HG03066 (cell line): ENCODE data around the gene ATG9B.
A peak's percentile ranks its signal among the peaks of the same experiment; 100 is the strongest.
"Not testable (repeated sequence)": the region's sequence is repeated elsewhere in the genome, so short reads cannot be mapped to it uniquely, and the experiment has no call there.

Experiments used
- ATAC-seq: cut with Tn5 transposase; IDR thresholded peaks from one replicate; pipeline ENCODE4 v1.9.1; 2021; ENCODE audit warnings: low read depth; ENCODE audit not compliant: unreplicated experiment

ATG9B gene

DNA sequence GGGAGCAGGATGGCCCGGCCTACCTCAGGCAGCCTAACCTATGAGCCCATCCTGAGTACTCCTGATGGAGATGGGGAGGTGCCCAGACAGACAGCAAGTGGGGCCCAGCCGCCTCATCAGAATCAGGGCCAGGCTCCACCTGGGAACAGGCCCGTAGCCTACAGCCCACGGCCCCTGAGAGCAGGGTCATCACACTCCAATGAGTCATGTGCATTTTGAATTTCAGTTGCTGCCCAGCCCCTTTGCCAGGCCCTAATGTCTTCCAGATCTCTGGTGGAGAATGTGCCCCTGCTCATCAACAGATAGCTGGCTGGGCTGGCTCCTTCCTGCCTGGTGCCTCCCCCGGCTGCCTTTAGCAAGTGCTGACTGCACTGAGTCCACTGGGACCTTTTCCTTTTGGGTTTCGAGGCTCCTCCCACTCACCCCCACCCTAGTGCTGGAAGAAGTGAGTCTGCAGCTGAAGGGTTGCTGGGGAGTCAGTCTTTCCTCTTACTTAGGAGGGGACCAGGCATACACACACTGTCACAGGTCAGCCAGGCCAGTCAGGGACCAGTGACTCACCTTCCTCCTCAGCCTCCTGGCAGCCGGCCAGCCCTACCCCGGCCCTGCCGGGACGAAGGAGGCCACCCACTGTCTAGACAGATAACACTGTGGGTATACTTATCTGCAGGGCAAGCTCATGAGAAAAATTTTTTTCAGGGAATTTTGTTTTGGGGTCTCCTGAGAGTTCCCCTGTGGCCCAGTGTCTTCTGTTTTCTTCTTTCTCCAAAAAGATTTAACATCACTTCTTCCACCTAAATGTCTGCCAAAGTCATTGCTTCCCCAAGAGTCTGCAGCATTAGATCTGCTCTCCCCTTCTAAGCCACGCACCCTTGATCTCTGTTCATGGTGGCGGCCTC, 14.9 kb upstream of the ATG9B start:
- peak; percentile 52 for ATAC-seq

DNA sequence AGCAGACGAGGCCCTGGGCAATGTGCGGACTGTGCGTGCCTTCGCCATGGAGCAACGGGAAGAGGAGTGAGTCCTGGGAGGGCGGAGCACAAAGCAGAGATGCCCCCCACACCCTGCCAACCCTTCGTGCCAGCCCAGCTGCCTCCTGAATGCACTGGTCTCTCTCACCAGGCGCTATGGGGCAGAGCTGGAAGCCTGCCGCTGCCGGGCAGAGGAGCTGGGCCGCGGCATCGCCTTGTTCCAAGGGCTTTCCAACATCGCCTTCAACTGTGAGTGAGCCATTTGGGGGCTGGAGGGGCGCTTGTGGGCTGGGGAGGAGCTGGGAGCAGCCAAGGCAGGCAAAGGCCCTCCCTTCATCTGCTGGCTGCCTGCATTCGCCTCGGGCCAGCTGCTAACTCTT, 11.6 kb upstream of the ATG9B start:
- ATAC-seq = no peak

- ATAC-seq = no peak
These were observed 10.9 kb upstream of the ATG9B start for GRCh38 chr7:151035026-151035717.

DNA sequence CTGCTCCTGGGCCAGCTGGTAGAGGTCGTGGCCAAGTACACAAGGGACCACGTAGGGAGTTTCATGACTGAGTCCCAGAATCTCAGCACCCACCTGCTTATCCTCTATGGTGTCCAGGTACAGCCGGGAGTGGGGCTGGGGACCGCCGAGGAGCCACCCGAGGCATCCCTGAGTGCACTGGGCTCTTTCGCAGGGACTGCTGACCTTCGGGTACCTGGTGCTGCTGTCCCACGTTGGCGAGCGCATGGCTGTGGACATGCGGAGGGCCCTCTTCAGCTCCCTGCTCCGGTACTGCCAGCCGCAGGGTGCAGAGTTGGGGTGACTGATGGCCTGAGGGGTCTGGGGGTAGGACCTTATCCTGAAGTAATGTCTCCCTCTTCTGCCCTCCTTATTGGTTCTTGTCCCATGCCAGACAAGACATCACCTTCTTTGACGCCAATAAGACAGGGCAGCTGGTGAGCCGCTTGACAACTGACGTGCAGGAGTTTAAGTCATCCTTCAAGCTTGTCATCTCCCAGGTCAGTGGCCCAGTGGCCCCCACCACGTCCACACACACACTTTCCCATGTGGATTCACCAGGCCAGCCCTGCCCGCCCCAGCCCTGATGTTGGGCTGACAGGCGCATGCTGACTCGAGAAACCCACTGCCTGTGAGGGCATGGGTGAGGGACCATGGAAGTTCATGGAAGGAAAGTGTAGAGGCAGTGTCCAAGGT, 10.2 kb upstream of the ATG9B start:
- ATAC-seq = no peak

- no peak for ATAC-seq
These were observed 9.6 kb upstream of the ATG9B start for GRCh38 chr7:151033864-151034249.

DNA sequence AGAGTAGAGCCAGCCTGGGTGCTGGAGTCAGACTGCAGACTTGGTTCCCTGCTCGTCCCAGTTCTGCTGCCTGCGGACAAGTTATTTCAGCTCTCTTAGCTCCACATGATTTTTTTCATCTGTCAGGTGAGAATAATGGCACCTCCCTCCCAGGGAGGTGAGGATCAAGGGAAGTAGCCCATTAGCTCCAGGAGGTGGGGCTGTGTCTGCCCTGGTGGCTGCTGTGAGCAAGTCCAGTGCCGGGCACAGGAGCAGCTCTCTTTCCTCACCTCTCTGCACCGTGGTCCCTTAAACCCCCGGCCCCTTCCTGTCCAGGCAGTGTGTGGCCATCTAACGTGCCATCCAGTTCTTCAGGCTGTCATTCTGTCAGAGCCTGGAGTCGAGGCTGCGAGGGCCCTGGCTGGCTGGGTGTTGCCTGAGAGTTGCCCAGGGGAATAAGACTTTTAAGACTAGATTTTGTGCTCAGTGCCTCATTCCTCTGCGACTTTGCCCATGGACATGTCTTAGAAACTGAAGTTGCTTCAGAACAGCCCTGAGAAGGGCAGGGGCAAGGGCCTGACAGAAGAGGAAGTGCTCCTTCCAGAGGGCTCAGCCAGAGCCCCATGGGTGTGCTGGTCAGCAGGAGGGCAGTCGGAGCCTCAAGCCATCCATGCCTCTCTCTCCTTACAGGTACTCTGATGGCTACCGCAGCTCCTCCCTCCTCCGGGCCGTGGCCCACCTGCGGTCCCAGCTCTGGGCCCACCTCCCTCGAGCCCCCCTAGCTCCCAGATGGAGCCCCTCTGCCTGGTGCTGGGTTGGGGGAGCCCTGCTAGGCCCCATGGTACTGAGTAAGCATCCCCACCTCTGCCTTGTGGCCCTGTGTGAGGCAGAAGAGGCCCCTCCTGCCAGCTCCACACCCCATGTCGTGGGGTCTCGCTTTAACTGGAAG, 8.9 kb upstream of the ATG9B start:
- ATAC-seq = no peak

- no peak for ATAC-seq
These were observed 6.7 kb upstream of the ATG9B start for GRCh38 chr7:151031011-151031410.

DNA sequence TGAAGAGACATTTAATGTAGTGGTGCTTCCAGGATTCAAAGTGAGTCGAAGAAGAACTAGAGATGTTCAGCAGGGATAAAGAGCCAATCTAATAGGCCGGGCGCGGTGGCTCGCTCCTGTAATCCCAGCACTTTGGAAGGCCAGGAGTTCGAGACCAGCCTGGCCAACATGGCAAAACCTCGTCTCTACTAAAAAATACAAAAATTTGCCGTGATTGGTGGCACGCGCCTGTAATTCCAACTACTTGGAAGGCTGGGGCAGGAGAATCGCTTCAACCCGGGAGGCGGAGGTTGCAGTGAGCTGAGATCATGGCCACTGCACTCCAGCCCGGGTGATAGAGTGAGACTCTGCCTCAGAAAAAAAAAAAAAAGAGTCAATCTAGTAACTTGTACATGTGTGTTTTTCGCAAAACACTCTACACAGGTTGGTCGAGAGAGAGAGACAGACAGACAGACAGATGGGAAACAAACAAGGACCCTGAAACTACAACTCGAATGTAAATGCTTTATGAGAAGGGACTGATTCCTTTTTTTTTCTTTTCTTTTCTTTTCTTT, 4.7 kb upstream of the ATG9B start:
- ATAC-seq = no peak

DNA sequence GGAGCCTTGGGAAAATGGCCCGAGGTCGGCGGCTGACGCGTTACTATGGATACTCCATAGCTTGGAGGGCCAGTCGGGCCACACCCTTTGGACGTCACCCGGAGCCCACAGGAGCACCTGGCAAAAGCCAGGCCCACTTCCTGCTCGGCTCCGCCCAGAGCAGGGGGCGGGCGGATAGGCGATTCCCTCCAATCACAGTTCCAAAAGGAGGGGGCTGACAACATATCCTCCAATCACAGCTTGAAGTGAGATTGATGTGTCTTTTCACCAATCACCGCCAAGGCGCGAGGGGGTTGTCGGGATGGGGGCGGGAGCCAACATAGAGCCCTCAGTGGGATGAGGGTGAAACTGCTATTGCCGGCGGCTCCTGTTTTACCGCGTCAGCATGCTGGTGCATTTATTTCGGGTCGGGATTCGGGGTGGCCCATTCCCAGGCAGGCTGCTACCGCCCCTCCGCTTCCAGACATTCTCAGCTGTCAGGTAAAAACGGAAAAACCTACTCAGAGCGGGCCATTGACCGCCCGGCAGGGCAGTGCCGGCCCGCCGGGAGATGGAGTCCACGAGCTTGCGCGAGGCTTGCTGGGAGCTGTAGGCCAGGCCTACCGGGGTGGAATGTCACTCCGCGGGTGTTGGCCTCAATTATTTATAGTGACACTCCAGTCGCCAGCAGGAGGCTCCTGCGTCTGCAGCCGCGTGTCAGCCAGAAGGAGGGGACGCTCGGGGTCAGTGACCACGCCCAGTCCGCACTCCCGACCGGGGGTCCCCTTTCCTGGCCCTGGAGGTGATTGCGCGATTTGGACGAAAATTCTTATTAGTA, 4.0 kb upstream of the ATG9B start, which contains the start of gene ABCB8:
Gene ABCB8, plus strand, starts transcription at position 320 of the 817 bp plus-strand sequence. Its CDS starts 66 bp downstream, at position 386.
- peak; percentile 94 for ATAC-seq

DNA sequence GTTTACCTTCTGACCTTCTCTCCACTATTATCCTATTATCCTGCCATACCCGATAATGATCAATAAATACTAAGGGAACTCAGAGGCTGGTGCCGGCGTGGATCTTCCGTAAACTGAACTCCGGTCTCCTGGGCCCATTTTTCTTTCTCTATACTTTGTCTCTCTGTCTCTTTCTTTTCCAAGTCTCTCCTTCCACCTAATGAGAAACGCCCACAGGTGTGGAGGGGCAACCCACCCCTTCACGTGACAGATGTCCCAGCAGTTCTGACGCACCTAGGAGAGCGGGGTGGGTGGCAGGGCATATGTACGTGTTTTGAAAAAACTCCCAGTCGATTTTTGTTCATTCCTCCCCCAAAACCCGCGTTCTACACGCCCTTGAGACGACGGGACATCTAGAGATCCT, 3.4 kb upstream of the ATG9B start:
- peak; percentile 3 for ATAC-seq

DNA sequence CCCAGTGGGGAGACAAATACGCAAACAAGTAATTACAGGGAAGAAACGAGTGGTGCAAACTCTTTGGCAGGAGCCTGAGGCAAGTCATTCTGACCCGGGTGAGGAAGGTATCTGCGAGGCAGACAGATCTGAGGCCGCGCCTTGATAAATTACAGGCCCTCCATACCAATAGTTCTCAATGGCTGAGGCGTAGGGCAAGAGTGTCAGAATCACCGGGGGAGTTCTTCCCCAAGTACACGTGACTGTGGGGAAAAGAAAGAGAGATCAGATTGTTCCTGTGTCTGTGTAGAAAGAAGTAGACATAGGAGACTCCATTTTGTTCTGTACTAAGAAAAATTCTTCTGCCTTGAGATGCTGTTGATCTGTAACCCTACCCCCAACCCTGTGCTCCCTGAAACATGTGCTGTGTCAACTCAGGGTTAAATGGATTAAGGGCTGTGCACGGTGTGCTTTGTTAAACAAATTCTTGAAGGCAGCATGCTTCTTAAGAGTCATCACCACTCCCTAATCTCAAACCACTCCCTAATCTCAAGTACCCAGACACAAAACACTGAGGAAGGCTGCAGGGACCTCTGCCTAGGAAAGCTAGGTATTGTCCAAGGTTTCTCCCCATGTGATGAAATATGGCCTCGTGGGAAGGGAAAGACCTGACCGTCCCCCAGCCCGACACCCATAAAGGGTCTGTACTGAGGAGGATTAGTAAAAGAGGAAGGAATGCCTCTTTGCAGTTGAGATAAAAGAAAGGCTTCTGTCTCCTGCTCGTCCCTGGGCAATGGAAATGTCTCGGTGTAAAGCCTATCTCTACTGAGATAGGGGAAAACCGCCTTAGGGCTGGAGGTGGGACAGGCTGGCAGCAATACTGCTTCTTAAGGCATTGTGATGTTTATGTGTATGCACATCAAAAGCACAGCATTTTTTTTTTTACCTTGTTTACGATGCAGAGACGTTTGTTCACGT, 2.8 kb upstream of the ATG9B start:
- not testable (repeated sequence) for ATAC-seq

DNA sequence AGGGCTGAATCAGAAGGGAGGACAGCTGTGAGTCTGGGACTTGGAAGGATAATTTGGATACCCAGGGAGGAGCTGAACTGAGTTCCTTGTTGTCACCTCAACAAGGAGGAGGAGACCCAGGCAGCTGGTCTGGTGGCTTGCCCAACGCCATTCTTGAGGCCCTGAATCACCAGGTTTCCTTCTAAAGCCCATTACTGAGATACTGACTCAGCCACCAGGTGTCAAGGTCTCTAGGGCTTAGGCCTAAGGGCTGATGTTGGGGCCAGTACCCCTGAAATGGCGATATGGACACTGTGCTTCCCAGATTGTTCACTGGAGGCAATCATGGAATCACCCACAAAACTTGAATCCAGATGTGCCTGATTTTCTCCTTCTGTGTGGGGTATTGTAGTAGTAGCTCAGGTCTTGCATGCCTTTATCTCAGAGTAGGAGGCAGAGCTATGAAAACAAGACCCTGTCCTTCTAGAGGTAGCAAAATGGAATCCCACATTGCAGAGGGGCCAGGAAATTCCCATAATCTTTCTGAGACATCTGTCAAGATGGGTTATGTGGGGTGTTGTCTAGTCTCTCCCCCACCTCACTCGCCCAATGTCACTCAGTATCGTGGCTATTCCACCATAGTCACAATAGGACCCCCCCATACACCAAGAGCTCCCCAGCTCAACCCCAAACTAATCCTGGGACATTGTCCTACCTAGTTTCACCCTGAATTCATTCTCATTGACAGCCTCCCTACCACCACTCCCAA, 1.8 kb upstream of the ATG9B start:
- ATAC-seq = no peak

GRCh38 chr7:151023232-151023631, 1.1 kb downstream of the ATG9B start:
- no peak for ATAC-seq

- ATAC-seq = no peak
These were observed 4.1 kb downstream of the ATG9B start for GRCh38 chr7:151020231-151020630.

DNA sequence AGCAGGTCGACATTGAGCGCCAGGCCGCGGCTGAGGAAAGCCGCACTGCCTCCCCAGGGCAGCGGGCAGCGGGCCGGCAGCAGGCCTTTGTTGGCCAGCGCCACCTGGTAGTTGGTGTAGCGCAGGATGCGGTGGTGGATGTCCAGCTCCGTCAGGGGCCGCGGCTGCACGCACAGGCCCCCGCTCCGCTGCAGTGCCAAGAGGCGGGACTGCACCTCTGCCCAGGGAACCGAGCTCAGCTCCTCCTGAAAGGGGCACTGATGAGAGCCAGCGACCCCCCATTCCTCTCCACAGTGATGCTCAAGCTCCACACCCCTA, 5.2 kb downstream of the ATG9B start:
- no peak for ATAC-seq

- no peak for ATAC-seq
These were observed 5.7 kb downstream of the ATG9B start for GRCh38 chr7:151018421-151019129.

GRCh38 chr7:151017953-151018420, 6.3 kb downstream of the ATG9B start:
- ATAC-seq = no peak
